Liver (tissue), 9 donors: Measurements from ENCODE around the gene NDUFA11. TPM values are rescaled to one million over a fixed set of nuclear protein-coding genes. Genes with fewer than 3 reads are reported as not detected.
"Not testable (repeated sequence)": the region's sequence is repeated elsewhere in the genome, so short reads cannot be mapped to it uniquely, and the experiment has no call there.

ENCODE experiments used
- DNase-seq: peaks from one replicate; pipeline ENCODE4 v3.0.0-alpha.2; 2017; ENCODE audit warnings: low spot score
- H3K27ac ChIP-seq, 2 donors: one replicate each; pipeline ENCODE4 v1.7.0; 2013; ENCODE audit warnings: inconsistent platforms in 2 of 2, low read length in 2 of 2, control low read depth in 1 of 2, low read depth in 1 of 2, mild to moderate bottlenecking in 1 of 2
- H3K27me3 ChIP-seq, 4 donors: one replicate each; pipeline versions ENCODE4 v1.6.1 to v1.7.0; 2013; ENCODE audit warnings: low read length in 3 of 4, inconsistent platforms in 1 of 4, mild to moderate bottlenecking in 1 of 4, moderate library complexity in 1 of 4; ENCODE audit not compliant: control insufficient read depth in 4 of 4, insufficient read depth in 4 of 4
- H3K36me3 ChIP-seq, 4 donors: one replicate each; pipeline versions ENCODE4 v1.6.1 to v1.7.0; 2013; ENCODE audit warnings: low read length in 3 of 4, mild to moderate bottlenecking in 3 of 4, low read depth in 1 of 4, moderate library complexity in 1 of 4; ENCODE audit not compliant: control insufficient read depth in 4 of 4, insufficient read depth in 3 of 4
- H3K4me1 ChIP-seq, 4 donors: one replicate each; pipeline versions ENCODE4 v1.6.1 to v1.7.0; 2013; ENCODE audit warnings: low read length in 3 of 4, mild to moderate bottlenecking in 3 of 4, moderate library complexity in 1 of 4; ENCODE audit not compliant: control insufficient read depth in 4 of 4, insufficient read depth in 4 of 4
- H3K4me3 ChIP-seq, 3 donors: one replicate each; pipeline versions ENCODE4 v1.6.1 to v1.7.0; 2013; ENCODE audit warnings: low read length in 3 of 3, control low read depth in 1 of 3, low read depth in 1 of 3, mild to moderate bottlenecking in 1 of 3
- H3K9ac ChIP-seq, 2 donors: one replicate each; pipeline ENCODE4 v1.7.0; 2013; ENCODE audit warnings: low read length in 2 of 2, mild to moderate bottlenecking in 2 of 2, moderate library complexity in 2 of 2, control low read depth in 1 of 2, low read depth in 1 of 2
- H3K9me3 ChIP-seq, 4 donors: one replicate each; pipeline versions ENCODE4 v1.6.1 to v1.7.0; 2013; ENCODE audit warnings: low read length in 3 of 4; ENCODE audit not compliant: control insufficient read depth in 4 of 4
- ATF3 ChIP-seq: IDR thresholded peaks from 2 replicates; pipeline ENCODE4 v1.6.1; 2016; ENCODE audit warnings: antibody characterized with exemption
- CTCF ChIP-seq: fragments of 150-350 bp; IDR thresholded peaks from 2 replicates; pipeline ENCODE4 v1.5.1; 2017; ENCODE audit warnings: improper control_type of control experiment, low read depth, low read length; ENCODE audit not compliant: missing input control
- EGR1 ChIP-seq, 2 donors: IDR thresholded peaks; 2 replicates each; pipeline ENCODE4 v1.6.1; 2016 to 2018; ENCODE audit warnings: antibody characterized with exemption in 2 of 2, low read depth in 2 of 2
- FOXA1 ChIP-seq: IDR thresholded peaks from 2 replicates; pipeline ENCODE4 v1.6.1; 2016; ENCODE audit warnings: antibody characterized with exemption
- FOXA2 ChIP-seq: IDR thresholded peaks from 2 replicates; pipeline ENCODE4 v1.6.1; 2016; ENCODE audit warnings: antibody characterized with exemption
- GABPA ChIP-seq, 2 donors: IDR thresholded peaks in 1 of 2; conservative IDR thresholded peaks in 1 of 2; 2 replicates each; pipeline ENCODE4 v1.6.1; 2016; ENCODE audit warnings: antibody characterized with exemption in 2 of 2, mild to moderate bottlenecking in 1 of 2, moderate library complexity in 1 of 2
- HNF4A ChIP-seq, 2 donors: conservative IDR thresholded peaks; 2 replicates each; pipeline ENCODE4 v1.6.1; 2016; ENCODE audit warnings: antibody characterized with exemption in 2 of 2, mild to moderate bottlenecking in 2 of 2
- HNF4G ChIP-seq: IDR thresholded peaks from 2 replicates; pipeline ENCODE4 v1.6.1; 2016; ENCODE audit warnings: antibody characterized with exemption
- JUND ChIP-seq, 2 donors: IDR thresholded peaks; 2 replicates each; pipeline ENCODE4 v1.6.1; 2016; ENCODE audit warnings: antibody characterized with exemption in 2 of 2
- MAX ChIP-seq: IDR thresholded peaks from 2 replicates; pipeline ENCODE4 v1.6.1; 2016; ENCODE audit warnings: antibody characterized with exemption
- NR2F2 ChIP-seq: IDR thresholded peaks from 2 replicates; pipeline ENCODE4 v1.6.1; 2016; ENCODE audit warnings: antibody characterized with exemption
- REST ChIP-seq: IDR thresholded peaks from 2 replicates; pipeline ENCODE4 v1.6.1; 2016; ENCODE audit warnings: antibody characterized with exemption, mild to moderate bottlenecking
- RXRA ChIP-seq, 2 donors: IDR thresholded peaks; 2 replicates each; pipeline ENCODE4 v1.6.1; 2017 to 2018; ENCODE audit warnings: antibody characterized with exemption in 2 of 2, mild to moderate bottlenecking in 1 of 2
- SP1 ChIP-seq: IDR thresholded peaks from 2 replicates; pipeline ENCODE4 v1.6.1; 2018; ENCODE audit warnings: antibody characterized with exemption, mild to moderate bottlenecking
- YY1 ChIP-seq: IDR thresholded peaks from 2 replicates; pipeline ENCODE4 v1.6.1; 2016; ENCODE audit warnings: antibody characterized with exemption, mild to moderate bottlenecking
- ZBTB33 ChIP-seq: IDR thresholded peaks from 2 replicates; pipeline ENCODE4 v1.6.1; 2016; ENCODE audit warnings: antibody characterized with exemption
- WGBS: extraction: QIAGEN DNeasy Blood & Tissue Kit; methylation state at CpG from one replicate; pipeline ENCODE4 v1.1.7; 2013; 5-methylcytosine and 5-hydroxymethylcytosine counted together
- polyA plus RNA-seq, 2 donors: library from polyadenylated mRNA; stranded (reverse) in 1 of 2; unstranded in 1 of 2; fragments of 200-250 nt in 1 of 2; fragments of >200 nt in 1 of 2; fragmentation: Nextera tagmentation in 1 of 2; extraction: Ambion mirVana in 1 of 2; gene quantifications; one replicate each; pipeline versions ENCODE4 v1.2.1 to v1.2.3, GENCODE V29; 2013 to 2015
- total RNA-seq, 2 donors: library from RNA; depleted of rRNA; stranded (reverse); fragments of >200 nt; gene quantifications; one replicate each; pipeline ENCODE4 v1.2.3, GENCODE V29; 2014
- donor health status: healthy.
- donor health status: healthy.
- donor health status: healthy.
- donor health status: healthy.
- donor health status: healthy.

The NDUFA11 gene
- total and polyA plus RNA-seq, 4 donors, result 127 to 394 (median 226) TPM

- Histone ChIP-seq H3K9me3 (no peaks in the 10 kb centered on the region), H3K27ac (no peak within 1 kb of the TSS), H3K4me3 (no peak within 1 kb of the TSS), H3K4me1 (peaks cover 0 to 5% (median 2%) of the 10 kb centered on the region in 4 donors), H3K36me3 (no peaks in the 10 kb centered on the region), H3K9ac (no peak within 1 kb of the TSS), H3K27me3 (no peaks in the 10 kb centered on the region)
- TF ChIP-seq HNF4A (conservative IDR thresholded peaks at IDR 0.05), result no peak
- TF ChIP-seq MAX, result no peak
- no peak for TF ChIP-seq YY1
- TF ChIP-seq NR2F2, result no peak
- TF ChIP-seq HNF4G, result no peak
- TF ChIP-seq SP1, result no peak
- no peak for TF ChIP-seq GABPA (IDR thresholded peaks at IDR 0.05 in 1 of 2, conservative IDR thresholded peaks at IDR 0.05 in 1 of 2)
- 72% methylated on average over 10 of the region's 10 CpGs for WGBS
- DNase-seq, result no peak
Observed at GRCh38 chr19:5851302-5851701, 52.3 kb downstream of the NDUFA11 start, which contains the start of gene FUT3. FUT3 (minus strand) TSS chr19:5851449.

- Histone ChIP-seq H3K4me1 (peaks cover 0 to 5% (median 2%) of the 10 kb centered on the region in 4 donors), H3K4me3 (no peak overlapping the region), H3K36me3 (no peaks in the 10 kb centered on the region), H3K27me3 (no peaks in the 10 kb centered on the region), H3K9ac (no peak overlapping the region), H3K27ac (no peak overlapping the region), H3K9me3 (no peaks in the 10 kb centered on the region)
- no peak for DNase-seq
- no peak for TF ChIP-seq EGR1 (IDR thresholded peaks at IDR 0.05; ENCODE audit: low read depth in 2 of 2)
- TF ChIP-seq ATF3, result peak; percentile 63
- TF ChIP-seq JUND (IDR thresholded peaks at IDR 0.05), result peak in 1 of 2 donors; percentile 10
- 25% methylated on average over 5 of the region's 5 CpGs for WGBS
Observed at GRCh38 chr19:5850743-5851293, 52.8 kb downstream of the NDUFA11 start.

GRCh38 chr19:5850189-5850588 lies 53.4 kb downstream of the NDUFA11 start:
- Histone ChIP-seq H3K4me1 (peaks cover 0 to 5% (median 2%) of the 10 kb centered on the region in 4 donors), H3K9me3 (no peaks in the 10 kb centered on the region), H3K27me3 (no peaks in the 10 kb centered on the region), H3K4me3 (no peak overlapping the region), H3K27ac (no peak overlapping the region), H3K9ac (no peak overlapping the region), H3K36me3 (no peaks in the 10 kb centered on the region)
- 79% methylated on average over 6 of the region's 6 CpGs for WGBS
- no peak for DNase-seq
- TF ChIP-seq NR2F2, result no peak
- no peak for TF ChIP-seq HNF4G
- TF ChIP-seq REST, result no peak
- TF ChIP-seq SP1, result no peak
- no peak for TF ChIP-seq ZBTB33
- TF ChIP-seq FOXA1, result no peak
- TF ChIP-seq GABPA (IDR thresholded peaks at IDR 0.05 in 1 of 2, conservative IDR thresholded peaks at IDR 0.05 in 1 of 2), result no peak
- TF ChIP-seq ATF3, result no peak
- no peak for TF ChIP-seq CTCF
- TF ChIP-seq RXRA (IDR thresholded peaks at IDR 0.05), result no peak
- TF ChIP-seq FOXA2, result no peak

GRCh38 chr19:5848621-5849020 lies 55.0 kb downstream of the NDUFA11 start:
- not testable (repeated sequence) for H3K36me3 ChIP-seq, H3K27ac ChIP-seq, H3K4me1 ChIP-seq, H3K4me3 ChIP-seq, H3K9ac ChIP-seq, DNase-seq, H3K9me3 ChIP-seq, H3K27me3 ChIP-seq
- WGBS, result 81% methylated on average over 5 of the region's 5 CpGs
